GM19043 (cell line): ENCODE measurements around the gene WFDC11.

ENCODE experiments used
- ATAC-seq: cut with Tn5 transposase; IDR thresholded peaks from one replicate; pipeline ENCODE4 v1.9.1; 2021; ENCODE audit warnings: low read depth; ENCODE audit not compliant: unreplicated experiment

The WFDC11 gene

DNA sequence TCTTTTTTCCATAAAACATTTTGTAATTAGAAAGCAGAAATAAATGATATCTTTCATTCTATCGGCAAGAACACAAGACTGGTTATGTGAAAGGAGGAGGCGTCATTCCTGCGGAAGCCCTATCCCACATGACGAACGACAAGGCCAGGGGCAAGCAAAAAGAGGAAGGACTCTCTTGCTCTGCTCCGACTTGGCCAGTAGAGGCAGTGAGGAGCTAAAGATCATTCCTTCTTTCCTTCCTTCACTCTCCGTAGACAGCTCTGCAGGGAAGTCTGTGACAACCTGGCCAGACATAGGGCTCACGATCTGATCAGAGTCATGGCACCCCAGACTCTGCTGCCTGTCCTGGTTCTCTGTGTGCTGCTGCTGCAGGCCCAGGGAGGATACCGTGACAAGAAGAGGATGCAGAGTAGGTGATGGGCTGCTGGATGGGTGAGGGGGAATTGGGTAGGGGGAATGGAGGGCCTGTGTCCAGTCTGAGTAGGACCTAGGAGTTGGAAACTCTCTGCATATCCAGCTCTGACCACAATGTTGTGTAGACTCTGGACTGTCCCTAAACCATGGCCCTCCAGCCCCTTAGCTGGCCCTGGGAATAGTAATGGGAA is 40.4 kb downstream of the WFDC11 start, which contains the start of gene WFDC10A:
TSS of gene WFDC10A (plus strand) at position 244 of the 605 bp plus-strand sequence. CDS start at position 319, 75 bp downstream.
- ATAC-seq, result no peak

DNA sequence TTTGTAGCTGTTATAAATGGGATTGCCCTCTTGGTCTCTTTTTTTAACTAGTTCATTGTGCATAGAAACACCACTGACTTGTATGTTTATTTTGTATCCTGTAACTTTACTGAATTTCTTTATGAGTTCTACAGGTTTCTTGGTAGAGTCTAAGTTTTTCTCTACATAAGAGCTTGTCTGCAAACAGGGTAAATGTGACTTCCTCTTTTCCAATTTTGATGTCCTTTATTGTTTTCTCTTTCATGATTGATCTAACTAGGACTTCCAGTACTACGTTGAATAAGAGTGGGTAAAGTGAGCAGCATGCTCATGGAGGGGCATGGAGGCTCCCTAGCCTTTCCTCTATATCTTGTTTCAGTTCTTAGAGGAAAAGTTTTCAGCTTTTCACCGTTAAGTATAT is 43.5 kb downstream of the WFDC11 start:
- ATAC-seq, result no peak

GRCh38 chr20:45621593-45621992 is 48.4 kb downstream of the WFDC11 start:
- no peak for ATAC-seq

DNA sequence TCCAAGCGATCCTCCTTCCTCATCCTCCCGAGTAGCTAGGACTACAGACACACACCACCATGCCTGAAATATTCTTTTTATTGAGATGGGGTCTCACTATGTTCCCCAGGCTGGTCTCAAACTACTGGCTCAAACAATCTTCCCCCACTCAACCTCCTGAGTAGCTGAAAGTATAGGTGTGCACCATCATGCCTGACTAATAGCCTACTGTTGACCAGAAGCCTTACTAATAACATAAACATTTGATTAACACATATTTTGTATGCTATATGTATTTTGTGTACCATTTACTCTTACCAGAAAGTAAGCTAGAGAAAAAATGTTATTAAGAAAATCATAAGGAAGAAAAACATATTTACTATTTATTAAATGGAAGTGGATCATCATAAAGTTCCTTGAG is 52.4 kb downstream of the WFDC11 start:
- no peak for ATAC-seq

DNA sequence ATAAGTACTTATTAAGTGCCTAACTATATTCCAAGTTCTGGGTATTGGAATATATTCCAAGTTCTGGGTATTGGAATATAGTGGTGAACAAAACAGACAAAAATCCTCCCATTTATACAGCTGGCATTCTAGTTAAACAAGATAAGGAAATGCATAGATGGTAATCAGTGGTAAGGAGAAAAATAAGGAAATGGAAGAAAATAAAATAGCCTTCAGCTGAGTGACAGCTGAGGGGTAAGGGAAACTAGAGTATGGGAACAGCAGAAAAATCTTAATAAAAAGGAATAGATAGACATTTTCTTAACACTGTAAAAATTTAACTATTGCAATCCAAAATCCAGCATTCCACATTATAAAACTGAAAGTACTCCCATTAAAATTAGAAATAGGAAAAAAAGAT is 57.7 kb downstream of the WFDC11 start:
- ATAC-seq, result no peak

GRCh38 chr20:45611054-45611453 is 59.0 kb downstream of the WFDC11 start:
- no peak for ATAC-seq

DNA sequence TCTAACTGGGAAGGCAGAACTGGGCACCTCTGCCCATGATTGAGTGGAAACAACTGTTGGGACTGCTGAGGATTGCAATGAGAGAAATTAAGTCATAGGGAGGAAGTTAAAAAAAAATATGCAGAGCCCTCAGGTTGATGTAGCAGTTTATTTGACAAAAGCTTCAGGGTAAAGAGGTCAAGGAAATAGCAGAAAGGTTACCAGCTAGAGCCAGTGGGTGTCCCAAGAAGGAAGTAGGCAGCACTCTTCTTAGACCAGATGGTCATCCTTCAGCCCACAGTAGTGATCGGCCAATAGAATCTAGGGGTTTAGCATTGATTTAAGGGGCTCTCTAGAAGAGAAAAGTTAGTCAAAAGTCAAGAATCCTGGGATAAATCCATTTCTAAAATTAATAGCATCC is 62.2 kb downstream of the WFDC11 start:
- ATAC-seq, result no peak
